HepG2 (cell line): ENCODE data around the gene HAS3. TPM values are rescaled to one million over a fixed set of nuclear protein-coding genes. Genes with fewer than 3 reads are reported as not detected.
A peak's percentile ranks its signal among the peaks of the same experiment; 100 is the strongest.

ENCODE experiments used
- CERS6 ChIP-seq: sonication (generic); formaldehyde crosslinking; IDR thresholded peaks from 2 replicates; pipeline ENCODE4 v1.5.0; 2020; ENCODE audit warnings: missing genetic modification reagents
- E2F1 ChIP-seq: sonication (generic); formaldehyde crosslinking; IDR thresholded peaks from 2 replicates; pipeline ENCODE4 v1.5.0; 2020; ENCODE audit warnings: missing genetic modification reagents
- GMEB1 ChIP-seq: sonication (generic); formaldehyde crosslinking; IDR thresholded peaks from 2 replicates; pipeline ENCODE4 v1.5.1; 2020; ENCODE audit warnings: missing genetic modification reagents, mild to moderate bottlenecking, borderline replicate concordance
- HMG20B ChIP-seq: conservative IDR thresholded peaks from 2 replicates; pipeline ENCODE4 v1.6.1; 2016; ENCODE audit warnings: missing genetic modification reagents, missing compliant biosample characterization
- HMGXB3 ChIP-seq: sonication (generic); formaldehyde crosslinking; IDR thresholded peaks from 2 replicates; pipeline ENCODE4 v1.4.0; 2020; ENCODE audit warnings: missing genetic modification reagents, borderline replicate concordance
- SRY ChIP-seq: sonication (generic); formaldehyde crosslinking; IDR thresholded peaks from 2 replicates; pipeline ENCODE4 v1.8.0; 2022; ENCODE audit warnings: mild to moderate bottlenecking, missing genetic modification reagents
- TEAD2 ChIP-seq: sonication (generic); formaldehyde crosslinking; IDR thresholded peaks from 2 replicates; pipeline ENCODE4 v1.9.0; 2021; ENCODE audit warnings: missing genetic modification reagents
- ZFP36L2 ChIP-seq: sonication (generic); formaldehyde crosslinking; IDR thresholded peaks from 2 replicates; pipeline ENCODE4 v1.4.0; 2020; ENCODE audit warnings: missing genetic modification reagents
- ZFP91 ChIP-seq: sonication (generic); formaldehyde crosslinking; IDR thresholded peaks from 2 replicates; pipeline ENCODE4 v1.9.0; 2022; ENCODE audit warnings: missing genetic modification reagents, mild to moderate bottlenecking, borderline replicate concordance
- ZMYM4 ChIP-seq: sonication (generic); formaldehyde crosslinking; IDR thresholded peaks from 2 replicates; pipeline ENCODE4 v1.8.1; 2023; ENCODE audit warnings: mild to moderate bottlenecking, missing genetic modification reagents
- ZNF275 ChIP-seq: sonication (generic); formaldehyde crosslinking; IDR thresholded peaks from 2 replicates; pipeline ENCODE4 v1.8.0; 2022; ENCODE audit warnings: missing genetic modification reagents, mild to moderate bottlenecking, inconsistent platforms, borderline replicate concordance
- ZNF547 ChIP-seq: sonication (generic); formaldehyde crosslinking; IDR thresholded peaks from 2 replicates; pipeline ENCODE4 v1.5.1; 2020; ENCODE audit warnings: mild to moderate bottlenecking, missing genetic modification reagents
- ZNF770 ChIP-seq: sonication (generic); formaldehyde crosslinking; IDR thresholded peaks from 2 replicates; pipeline ENCODE4 v1.5.0; 2020; ENCODE audit warnings: mild to moderate bottlenecking, missing genetic modification reagents
- ZNF839 ChIP-seq: sonication (generic); formaldehyde crosslinking; IDR thresholded peaks from 2 replicates; pipeline ENCODE4 v1.4.0; 2020; ENCODE audit warnings: missing genetic modification reagents, mild to moderate bottlenecking, borderline replicate concordance
- polyA plus RNA-seq, 8 experiments: library from polyadenylated mRNA; depleted of rRNA in 3 of 8; stranded (reverse) in 7 of 8; unstranded in 1 of 8; fragments of >200 nt; fragmentation: Illumina TruSeq in 4 of 8; extraction: Trizol in 4 of 8; gene quantifications; 2 replicates each; pipeline versions ENCODE4 v1.2.1 to v1.2.3, GENCODE V29; 2011 to 2016; ENCODE audit warnings: low read depth in 4 of 8, missing spikeins in 1 of 8, mixed read lengths in 1 of 8; ENCODE audit not compliant: insufficient read depth in 1 of 8
- total RNA-seq, 5 experiments: library from RNA; depleted of rRNA; stranded (reverse); fragments of >200 nt; fragmentation: Illumina TruSeq; extraction: Trizol; gene quantifications; 2 replicates each; pipeline ENCODE4 v1.2.3, GENCODE V29; 2016; ENCODE audit warnings: low read depth in 1 of 5

HAS3 gene
- total and polyA plus RNA-seq, 2 of the 13 experiments (the other 11 are each of a cell fraction or from before 2014, with no cell fraction given), result 0.04 to 0.30 TPM

GRCh38 chr16:69112285-69113129 is 7.1 kb downstream of the HAS3 start (continued):
- TF ChIP-seq GMEB1 (CRISPR knock-in tag), result no peak
- TF ChIP-seq ZNF839 (CRISPR knock-in tag), result no peak
- TF ChIP-seq ZNF547 (CRISPR knock-in tag), result no peak
- no peak for TF ChIP-seq HMG20B (CRISPR knock-in tag)
- TF ChIP-seq ZNF275 (CRISPR knock-in tag), result no peak
- TF ChIP-seq ZNF770 (CRISPR knock-in tag), result peak; percentile 94
- TF ChIP-seq ZFP36L2 (CRISPR knock-in tag), result no peak
- no peak; the same call in 1 of the 2 replicates for TF ChIP-seq ZMYM4 (CRISPR knock-in tag)
- no peak for TF ChIP-seq CERS6 (CRISPR knock-in tag)
- TF ChIP-seq ZFP91, result peak; percentile 21; the same call in 1 of the 2 replicates
- TF ChIP-seq TEAD2 (CRISPR knock-in tag), result no peak
- TF ChIP-seq SRY (CRISPR knock-in tag), result no peak
- TF ChIP-seq E2F1 (CRISPR knock-in tag), result no peak
- TF ChIP-seq HMGXB3 (CRISPR knock-in tag), result peak; percentile 34; the same call in 1 of the 2 replicates
